Left lung (tissue), 10 donors: ENCODE results near the gene UEVLD. TPM values are rescaled to one million over a fixed set of nuclear protein-coding genes. Genes with fewer than 3 reads are reported as not detected.

ENCODE experiments used
- ATAC-seq: fragments of 200-7000 bp; cut with Tn5 transposase; one replicate; pipeline ENCODE4 v1.9.1; 2020; ENCODE audit warnings: moderate library complexity
- DNase-seq, 4 donors: peaks; one replicate each; pipeline ENCODE4 v3.0.0-alpha.2; 2013 to 2020
- H3K27ac ChIP-seq, 2 donors: fragments of 200-600 bp; sonication (generic) in 1 of 2; one replicate each; pipeline versions ENCODE4 v1.5.0 to v1.8.0; 2020 to 2021
- H3K27me3 ChIP-seq, 2 donors: fragments of 200-600 bp; sonication (generic) in 1 of 2; one replicate each; pipeline versions ENCODE4 v1.5.0 to v1.8.0; 2020 to 2021
- H3K36me3 ChIP-seq, 2 donors: fragments of 200-600 bp; sonication (generic) in 1 of 2; one replicate each; pipeline versions ENCODE4 v1.5.0 to v1.8.0; 2020 to 2021
- H3K4me1 ChIP-seq, 2 donors: fragments of 200-600 bp; one replicate each; pipeline ENCODE4 v1.8.0; 2021
- H3K4me3 ChIP-seq, 2 donors: fragments of 200-600 bp; sonication (generic) in 1 of 2; one replicate each; pipeline versions ENCODE4 v1.5.0 to v1.8.0; 2020 to 2021; ENCODE audit warnings: mild to moderate bottlenecking in 1 of 2
- H3K9me3 ChIP-seq, 2 donors: fragments of 200-600 bp; sonication (generic) in 1 of 2; one replicate each; pipeline versions ENCODE4 v1.5.0 to v1.8.0; 2020 to 2021
- intact Hi-C, 2 donors: fragments of 100-400 bp; cut with DNase I; formaldehyde crosslinking; loops; one replicate each; pipeline versions ENCODE4 v1.11.2 to v1.14.2; 2022
- polyA plus RNA-seq, 6 donors: library from polyadenylated mRNA; unstranded; fragments of 120-200 nt; gene quantifications; one replicate each; pipeline ENCODE4 v1.2.1, GENCODE V29; 2013; ENCODE audit not compliant: insufficient read length in 6 of 6
- total RNA-seq, 2 donors: library from RNA; stranded (reverse); fragmentation: NEBNext Ultra II Directional; extraction: Animal tissue kit (Norgen Biotek cat#: 25700); gene quantifications; one replicate each; pipeline ENCODE4 v1.2.1, GENCODE V29; 2021
- TF ChIP-seq, protein P1 (sequence below), 2 donors: fragments of 200-600 bp; sonication (generic) in 1 of 2; IDR thresholded peaks; one replicate each; pipeline versions ENCODE4 v1.5.0 to v1.8.0; 2021; ENCODE audit warnings: antibody characterized with exemption in 2 of 2
- donor health status: DM: no; HTN: yes; CAD: no.
- donor health status: DM: no; HTN: no; CAD: no.

The UEVLD gene
- total and polyA plus RNA-seq, 8 donors, result 17.1 to 25.3 (median 20.6) TPM

DNA sequence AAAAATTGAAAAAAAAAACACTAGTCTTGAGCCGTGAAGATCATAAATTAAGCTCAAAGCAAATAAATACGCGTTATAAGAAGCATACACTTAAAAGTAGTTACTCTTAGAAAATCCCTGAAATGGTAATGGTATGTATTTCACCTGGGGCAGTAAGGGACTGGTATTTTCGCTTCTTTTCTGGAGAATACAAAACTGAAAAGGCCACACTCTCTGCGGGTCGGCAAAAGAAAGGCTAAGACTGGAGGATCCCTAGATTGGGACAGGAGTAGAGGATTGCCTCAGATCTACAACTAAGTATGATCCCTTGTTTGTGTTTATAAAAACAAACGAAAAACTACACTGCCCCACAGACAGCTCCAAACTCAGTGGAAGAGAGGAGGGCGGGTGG lies 62.4 kb downstream of the UEVLD start:
- H3K27ac ChIP-seq, result peak overlapping the region; percentile 95 to 100
- peaks cover 5 to 43% of the 10 kb centered on the region in 2 donors for H3K4me1 ChIP-seq
- no peak for DNase-seq
- H3K27me3 ChIP-seq, result no peaks in the 10 kb centered on the region
- H3K4me3 ChIP-seq, result peak overlapping the region; percentile 84 to 85
- no peak for ATAC-seq
- intact Hi-C loops, result no loop called here
- H3K9me3 ChIP-seq, result no peaks in the 10 kb centered on the region
- TF ChIP-seq, protein P1, sequence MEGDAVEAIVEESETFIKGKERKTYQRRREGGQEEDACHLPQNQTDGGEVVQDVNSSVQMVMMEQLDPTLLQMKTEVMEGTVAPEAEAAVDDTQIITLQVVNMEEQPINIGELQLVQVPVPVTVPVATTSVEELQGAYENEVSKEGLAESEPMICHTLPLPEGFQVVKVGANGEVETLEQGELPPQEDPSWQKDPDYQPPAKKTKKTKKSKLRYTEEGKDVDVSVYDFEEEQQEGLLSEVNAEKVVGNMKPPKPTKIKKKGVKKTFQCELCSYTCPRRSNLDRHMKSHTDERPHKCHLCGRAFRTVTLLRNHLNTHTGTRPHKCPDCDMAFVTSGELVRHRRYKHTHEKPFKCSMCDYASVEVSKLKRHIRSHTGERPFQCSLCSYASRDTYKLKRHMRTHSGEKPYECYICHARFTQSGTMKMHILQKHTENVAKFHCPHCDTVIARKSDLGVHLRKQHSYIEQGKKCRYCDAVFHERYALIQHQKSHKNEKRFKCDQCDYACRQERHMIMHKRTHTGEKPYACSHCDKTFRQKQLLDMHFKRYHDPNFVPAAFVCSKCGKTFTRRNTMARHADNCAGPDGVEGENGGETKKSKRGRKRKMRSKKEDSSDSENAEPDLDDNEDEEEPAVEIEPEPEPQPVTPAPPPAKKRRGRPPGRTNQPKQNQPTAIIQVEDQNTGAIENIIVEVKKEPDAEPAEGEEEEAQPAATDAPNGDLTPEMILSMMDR (IDR thresholded peaks at IDR 0.05), result no peak
- H3K36me3 ChIP-seq, result peaks cover 0 to 11% of the 10 kb centered on the region in 2 donors

DNA sequence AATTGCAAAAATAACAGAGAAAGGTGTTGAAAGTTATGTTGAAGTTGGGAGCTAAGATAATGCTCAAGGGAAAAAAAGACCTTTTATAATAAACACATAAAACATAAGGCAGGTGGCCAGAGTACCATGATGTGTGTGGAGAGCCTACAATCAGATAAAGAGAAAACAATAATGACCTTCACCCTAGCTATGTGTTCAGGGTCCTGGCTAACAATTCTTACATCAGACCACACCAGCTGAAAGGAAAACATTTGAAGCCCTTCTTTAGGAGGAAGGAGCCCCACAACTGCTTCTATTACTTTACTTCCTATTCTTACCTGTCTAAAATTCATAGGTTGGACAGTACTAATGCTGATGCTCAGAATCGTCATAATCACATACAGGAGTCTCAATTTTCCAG lies 64.3 kb downstream of the UEVLD start:
- H3K4me3 ChIP-seq, result no peak overlapping the region
- H3K36me3 ChIP-seq, result peaks cover 0 to 6% of the 10 kb centered on the region in 2 donors
- H3K27ac ChIP-seq, result no peak overlapping the region
- ATAC-seq, result no peak
- TF ChIP-seq, protein P1 (IDR thresholded peaks at IDR 0.05), result no peak
- peaks cover 5 to 43% of the 10 kb centered on the region in 2 donors for H3K4me1 ChIP-seq
- intact Hi-C loops, result no loop called here
- DNase-seq, result no peak
- no peaks in the 10 kb centered on the region for H3K9me3 ChIP-seq
- H3K27me3 ChIP-seq, result no peaks in the 10 kb centered on the region

DNA sequence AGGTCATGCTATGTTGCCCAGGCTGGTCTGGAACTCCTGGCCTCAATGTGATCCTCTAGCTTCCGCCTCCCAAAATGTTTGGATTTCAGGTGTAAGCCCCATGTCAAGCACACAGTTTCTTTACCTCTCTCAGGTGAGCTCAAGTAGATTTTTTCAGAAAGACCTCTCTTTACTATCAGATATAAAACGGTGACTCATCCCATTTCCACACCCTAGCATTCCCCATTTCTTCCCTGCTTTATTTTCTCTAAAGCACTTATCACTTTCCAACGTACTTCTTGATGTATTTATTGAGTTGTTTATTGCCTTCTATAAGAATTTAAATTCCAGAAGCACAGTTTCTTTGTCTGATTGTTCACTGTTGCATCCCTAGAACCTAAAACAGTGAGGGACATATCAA lies 65.5 kb downstream of the UEVLD start:
- Histone ChIP-seq H3K9me3 (no peaks in the 10 kb centered on the region), H3K4me3 (no peak overlapping the region), H3K36me3 (peaks cover 0 to 16% of the 10 kb centered on the region in 2 donors), H3K27ac (no peak overlapping the region), H3K27me3 (no peaks in the 10 kb centered on the region), H3K4me1 (peaks cover 5 to 42% of the 10 kb centered on the region in 2 donors)
- DNase-seq (no peak), ATAC-seq (no peak)
- TF ChIP-seq, protein P1 (IDR thresholded peaks at IDR 0.05), result no peak
- intact Hi-C loops, result no loop called here

DNA sequence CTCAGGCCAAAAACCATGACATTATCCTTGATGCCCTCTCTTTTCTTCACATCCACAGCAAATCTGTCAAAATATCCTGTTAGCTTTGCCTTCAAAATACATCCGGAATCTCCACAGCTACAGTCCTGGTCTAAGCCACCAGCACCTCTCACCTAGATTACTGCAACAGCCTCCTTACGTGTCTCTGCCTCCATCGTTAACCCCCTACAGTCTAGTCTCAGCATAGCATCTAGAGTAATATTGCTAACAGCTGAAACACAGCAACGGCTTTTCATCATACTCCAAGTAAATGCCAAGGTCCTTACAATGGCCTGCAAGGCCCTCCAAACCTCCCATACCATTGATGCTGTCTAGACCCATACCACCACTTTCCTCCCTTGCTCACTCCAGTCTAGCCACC lies 66.1 kb downstream of the UEVLD start:
- no peaks in the 10 kb centered on the region for H3K27me3 ChIP-seq
- H3K4me1 ChIP-seq, result peaks cover 5 to 35% of the 10 kb centered on the region in 2 donors
- ATAC-seq (no peak), DNase-seq (no peak)
- H3K4me3 ChIP-seq, result no peak overlapping the region
- H3K9me3 ChIP-seq, result no peaks in the 10 kb centered on the region
- peaks cover 0 to 21% of the 10 kb centered on the region in 2 donors for H3K36me3 ChIP-seq
- H3K27ac ChIP-seq, result no peak overlapping the region
- intact Hi-C loops, result no loop called here
- TF ChIP-seq, protein P1 (IDR thresholded peaks at IDR 0.05), result no peak

DNA sequence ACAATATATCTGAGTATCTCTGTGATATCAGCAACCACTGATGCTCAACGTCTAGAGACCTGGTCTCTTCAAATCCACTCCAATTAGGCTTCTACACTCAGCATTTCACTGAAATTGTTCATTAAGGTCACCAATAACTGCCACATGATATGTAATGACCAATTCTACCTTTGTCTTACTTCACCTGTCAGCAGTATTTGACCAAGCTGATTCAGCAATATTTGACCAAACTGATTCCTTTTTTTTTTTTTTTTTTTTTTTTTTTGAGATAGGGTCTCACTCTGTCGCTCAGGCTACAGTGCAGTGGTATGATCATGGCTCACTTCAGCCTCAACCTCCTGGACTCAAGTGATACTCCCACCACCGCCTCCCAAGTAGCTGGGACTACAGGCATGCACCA lies 67.4 kb downstream of the UEVLD start:
- TF ChIP-seq, protein P1 (IDR thresholded peaks at IDR 0.05), result no peak
- intact Hi-C loops, result no loop called here
- ATAC-seq, result no peak
- Histone ChIP-seq H3K36me3 (peaks cover 0 to 32% of the 10 kb centered on the region in 2 donors), H3K27me3 (no peaks in the 10 kb centered on the region), H3K4me1 (peaks cover 5 to 32% of the 10 kb centered on the region in 2 donors), H3K27ac (no peak overlapping the region), H3K9me3 (no peaks in the 10 kb centered on the region), H3K4me3 (no peak overlapping the region)
- DNase-seq, result no peak
